Measurements from ENCODE around the gene PKIB. TPM values are rescaled to one million over a fixed set of nuclear protein-coding genes. Genes with fewer than 3 reads are reported as not detected.

PKIB gene
- total RNA-seq, 4 donors from 2014 or later = 1.2 to 2.2 TPM; not detected in 2

DNA sequence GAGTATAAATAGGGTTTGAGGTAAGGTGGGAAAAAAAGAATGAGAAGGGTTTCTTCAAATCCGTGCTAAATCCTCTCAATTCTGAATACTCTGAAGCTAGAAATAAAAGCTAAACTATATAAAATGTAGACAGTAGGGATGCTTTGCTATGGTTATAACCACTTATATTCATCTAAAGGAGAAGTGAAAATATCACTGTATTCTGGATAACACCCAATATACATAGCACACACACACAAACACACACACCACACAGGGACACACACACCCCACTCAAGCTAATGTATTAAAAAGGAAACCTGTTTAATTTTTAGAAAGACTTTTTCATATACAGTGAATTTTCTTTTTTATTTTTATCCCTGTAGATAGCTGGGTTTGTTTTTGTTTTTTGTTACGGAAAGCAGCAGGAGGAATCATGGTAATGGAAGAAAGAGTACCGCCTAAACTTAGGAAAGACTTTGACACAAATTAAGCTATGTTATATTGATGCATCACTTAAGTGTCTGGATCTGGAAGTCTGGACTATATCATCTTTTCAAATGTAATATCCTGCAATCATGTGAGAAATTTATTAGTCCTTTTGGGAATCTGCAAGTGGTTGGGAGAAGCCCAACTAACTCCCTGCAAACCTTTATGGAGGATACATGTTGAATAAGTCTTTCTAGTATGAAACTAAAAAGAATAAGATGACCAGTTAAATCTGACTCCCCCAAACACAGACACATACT is 100.9 kb downstream of the PKIB start:
- no peak for DNase-seq (ENCODE audit: extremely low spot score)
- Histone ChIP-seq H3K27me3 (peaks cover 0 to 4% (median 0%) of the 10 kb centered on the region in 4 donors), H3K27ac (replicated peaks in 1 of 4) (no peak overlapping the region), H3K4me1 (no peaks in the 10 kb centered on the region), H3K4me3 (no peak overlapping the region), H3K36me3 (no peaks in the 10 kb centered on the region), H3K9me3 (no peaks in the 10 kb centered on the region)
- 67% methylated on average over 3 of the region's 3 CpGs for WGBS
- TF ChIP-seq POLR2AphosphoS5 (IDR thresholded peaks at IDR 0.05) (no peak), EP300 (IDR thresholded peaks at IDR 0.05) (no peak)
- intact Hi-C loops (cut with DNase I) = no loop called here

GRCh38 chr6:122712093-122712447 is 101.9 kb downstream of the PKIB start:
- H3K27me3 ChIP-seq = peaks cover 0 to 4% (median 0%) of the 10 kb centered on the region in 4 donors
- no peaks in the 10 kb centered on the region for H3K9me3 ChIP-seq
- H3K36me3 ChIP-seq = no peaks in the 10 kb centered on the region
- TF ChIP-seq POLR2AphosphoS5 (IDR thresholded peaks at IDR 0.05) (no peak), EP300 (IDR thresholded peaks at IDR 0.05) (no peak), POLR2A (IDR thresholded peaks at IDR 0.05; ENCODE audit: low read depth) (no peak)
- TF ChIP-seq, protein P1, sequence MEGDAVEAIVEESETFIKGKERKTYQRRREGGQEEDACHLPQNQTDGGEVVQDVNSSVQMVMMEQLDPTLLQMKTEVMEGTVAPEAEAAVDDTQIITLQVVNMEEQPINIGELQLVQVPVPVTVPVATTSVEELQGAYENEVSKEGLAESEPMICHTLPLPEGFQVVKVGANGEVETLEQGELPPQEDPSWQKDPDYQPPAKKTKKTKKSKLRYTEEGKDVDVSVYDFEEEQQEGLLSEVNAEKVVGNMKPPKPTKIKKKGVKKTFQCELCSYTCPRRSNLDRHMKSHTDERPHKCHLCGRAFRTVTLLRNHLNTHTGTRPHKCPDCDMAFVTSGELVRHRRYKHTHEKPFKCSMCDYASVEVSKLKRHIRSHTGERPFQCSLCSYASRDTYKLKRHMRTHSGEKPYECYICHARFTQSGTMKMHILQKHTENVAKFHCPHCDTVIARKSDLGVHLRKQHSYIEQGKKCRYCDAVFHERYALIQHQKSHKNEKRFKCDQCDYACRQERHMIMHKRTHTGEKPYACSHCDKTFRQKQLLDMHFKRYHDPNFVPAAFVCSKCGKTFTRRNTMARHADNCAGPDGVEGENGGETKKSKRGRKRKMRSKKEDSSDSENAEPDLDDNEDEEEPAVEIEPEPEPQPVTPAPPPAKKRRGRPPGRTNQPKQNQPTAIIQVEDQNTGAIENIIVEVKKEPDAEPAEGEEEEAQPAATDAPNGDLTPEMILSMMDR (IDR thresholded peaks at IDR 0.05) = no peak
- WGBS = 37% methylated on average over 3 of the region's 3 CpGs
- intact Hi-C loops (cut with DNase I) = no loop called here
- H3K4me1 ChIP-seq = no peaks in the 10 kb centered on the region
- no peak for DNase-seq (ENCODE audit: extremely low spot score)
- no peak overlapping the region for H3K4me3 ChIP-seq
- no peak overlapping the region for H3K27ac ChIP-seq (replicated peaks in 1 of 4)

DNA sequence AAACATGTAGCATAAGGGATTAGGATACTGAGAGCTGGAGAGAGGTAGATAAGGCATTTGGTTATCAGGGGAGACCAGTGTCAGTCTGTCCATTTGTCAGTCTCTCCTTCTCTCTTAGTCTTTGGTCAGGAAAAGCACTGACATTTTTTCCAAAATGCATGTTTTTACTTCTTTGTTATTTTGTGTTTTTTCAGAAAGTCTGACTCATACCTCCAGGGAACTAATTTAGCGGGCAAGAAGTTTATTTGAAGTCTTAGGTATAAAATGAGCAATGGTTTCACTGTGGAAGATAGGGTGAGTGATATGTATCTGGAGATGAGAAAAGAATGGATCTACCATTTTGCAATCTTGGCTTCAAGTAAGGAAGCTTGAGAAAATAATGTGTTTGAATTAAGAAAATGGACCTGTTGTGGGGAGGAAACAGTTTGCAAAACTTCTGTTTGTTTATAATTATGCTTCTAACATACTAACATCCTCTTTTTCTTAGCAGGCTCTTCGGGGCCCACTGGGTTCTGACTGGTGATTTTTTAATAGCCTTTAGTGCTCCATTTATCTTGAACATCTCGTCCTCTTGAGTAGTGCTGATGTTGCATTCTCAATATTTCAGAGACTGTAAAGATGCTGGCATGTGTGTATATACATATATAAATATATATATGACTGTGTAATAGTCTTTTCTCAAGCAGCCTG is 102.4 kb downstream of the PKIB start:
- TF ChIP-seq POLR2A (IDR thresholded peaks at IDR 0.05; ENCODE audit: low read depth) (no peak), EP300 (IDR thresholded peaks at IDR 0.05) (no peak), POLR2AphosphoS5 (IDR thresholded peaks at IDR 0.05) (no peak)
- TF ChIP-seq, protein P1 (IDR thresholded peaks at IDR 0.05) = no peak
- WGBS = 56% methylated on average over 3 of the region's 3 CpGs

DNA sequence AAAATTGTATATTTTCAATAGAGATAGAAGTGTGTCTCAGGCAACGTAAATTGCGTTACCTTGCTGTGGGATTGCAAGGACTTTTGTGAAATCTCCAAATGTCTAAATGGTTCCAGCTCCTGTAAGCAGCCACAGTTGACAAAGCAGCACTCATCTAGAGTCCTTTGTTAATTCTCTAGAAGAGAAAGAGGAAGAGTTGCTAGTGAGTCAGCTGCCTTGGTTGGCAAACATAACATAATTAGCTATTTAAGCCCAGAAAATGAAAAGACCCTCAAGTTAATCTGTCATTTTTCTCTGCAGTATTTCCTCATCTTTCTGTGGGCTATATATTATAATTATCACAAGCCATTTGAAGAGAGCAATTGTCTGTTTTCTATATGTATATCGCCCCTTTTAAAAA is 102.9 kb downstream of the PKIB start:
- no peaks in the 10 kb centered on the region for H3K36me3 ChIP-seq
- H3K27me3 ChIP-seq = peaks cover 0 to 4% (median 0%) of the 10 kb centered on the region in 4 donors
- intact Hi-C loops (cut with DNase I) = no loop called here
- H3K4me1 ChIP-seq = no peaks in the 10 kb centered on the region
- no peaks in the 10 kb centered on the region for H3K9me3 ChIP-seq
- no peak overlapping the region for H3K27ac ChIP-seq (replicated peaks in 1 of 4)
- DNase-seq (ENCODE audit: extremely low spot score) = no peak
- WGBS = 75% methylated on average over 3 of the region's 3 CpGs
- TF ChIP-seq, protein P1 (IDR thresholded peaks at IDR 0.05) = no peak
- TF ChIP-seq POLR2A (IDR thresholded peaks at IDR 0.05; ENCODE audit: low read depth) (no peak), EP300 (IDR thresholded peaks at IDR 0.05) (no peak), POLR2AphosphoS5 (IDR thresholded peaks at IDR 0.05) (no peak)
- H3K4me3 ChIP-seq = no peak overlapping the region

More for the DNA sequence above, 102.4 kb downstream of the PKIB start:
- Histone ChIP-seq H3K36me3 (no peaks in the 10 kb centered on the region), H3K27me3 (peaks cover 0 to 4% (median 0%) of the 10 kb centered on the region in 4 donors), H3K9me3 (no peaks in the 10 kb centered on the region), H3K4me1 (no peaks in the 10 kb centered on the region), H3K4me3 (no peak overlapping the region), H3K27ac (replicated peaks in 1 of 4) (no peak overlapping the region)
- intact Hi-C loops (cut with DNase I) = no loop called here
- no peak for DNase-seq (ENCODE audit: extremely low spot score)

DNA sequence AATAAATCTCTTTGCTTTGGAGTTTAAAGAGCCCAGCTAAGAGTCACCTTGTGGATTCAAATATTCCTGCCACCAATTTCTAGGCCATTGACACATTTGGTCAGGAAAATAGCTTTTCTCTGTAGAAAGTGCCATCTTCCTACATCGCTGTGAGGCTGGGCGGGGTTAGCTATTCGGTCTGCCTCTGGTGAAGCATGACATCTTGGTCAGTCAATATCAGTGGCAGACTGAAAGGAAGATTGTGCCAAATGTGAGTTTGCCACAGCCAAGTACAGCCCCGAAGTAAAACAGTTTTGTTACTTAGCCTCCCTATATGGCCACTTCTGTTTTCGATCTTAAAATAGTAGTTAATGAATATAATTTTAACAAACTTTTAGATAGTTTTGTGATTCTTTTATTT is 103.9 kb downstream of the PKIB start:
- no peak overlapping the region for H3K27ac ChIP-seq (replicated peaks in 1 of 4)
- no peaks in the 10 kb centered on the region for H3K9me3 ChIP-seq
- TF ChIP-seq POLR2AphosphoS5 (IDR thresholded peaks at IDR 0.05) = no peak
- TF ChIP-seq EP300 (IDR thresholded peaks at IDR 0.05) = no peak
- TF ChIP-seq POLR2A (IDR thresholded peaks at IDR 0.05; ENCODE audit: low read depth) = no peak
- TF ChIP-seq, protein P1 (IDR thresholded peaks at IDR 0.05) = no peak
- no peaks in the 10 kb centered on the region for H3K4me1 ChIP-seq
- no peaks in the 10 kb centered on the region for H3K36me3 ChIP-seq
- H3K4me3 ChIP-seq = no peak overlapping the region
- WGBS = 89% methylated on average over 5 of the region's 5 CpGs
- peaks cover 0 to 4% (median 0%) of the 10 kb centered on the region in 4 donors for H3K27me3 ChIP-seq
- intact Hi-C loops (cut with DNase I) = no loop called here
- DNase-seq (ENCODE audit: extremely low spot score) = no peak

Data from esophagus muscularis mucosa (tissue), 4 donors.